Stimulated activated CD8-positive, alpha-beta memory T cell treated with anti-CD3 and anti-CD28 coated beads, Interleukin-12 subunit alpha, Interleukin-12 subunit beta, amount 100 ng/mL, for 1 hour (primary cell): ENCODE data around the gene FBXO39.
A peak's percentile ranks its signal among the peaks of the same experiment; 100 is the strongest.
"Not testable (repeated sequence)": the region's sequence is repeated elsewhere in the genome, so short reads cannot be mapped to it uniquely, and the experiment has no call there.

Experiments used
- DNase-seq: peaks from one replicate; pipeline ENCODE4 v3.0.0-alpha.2; 2020; ENCODE audit warnings: low read depth

Gene FBXO39

DNA sequence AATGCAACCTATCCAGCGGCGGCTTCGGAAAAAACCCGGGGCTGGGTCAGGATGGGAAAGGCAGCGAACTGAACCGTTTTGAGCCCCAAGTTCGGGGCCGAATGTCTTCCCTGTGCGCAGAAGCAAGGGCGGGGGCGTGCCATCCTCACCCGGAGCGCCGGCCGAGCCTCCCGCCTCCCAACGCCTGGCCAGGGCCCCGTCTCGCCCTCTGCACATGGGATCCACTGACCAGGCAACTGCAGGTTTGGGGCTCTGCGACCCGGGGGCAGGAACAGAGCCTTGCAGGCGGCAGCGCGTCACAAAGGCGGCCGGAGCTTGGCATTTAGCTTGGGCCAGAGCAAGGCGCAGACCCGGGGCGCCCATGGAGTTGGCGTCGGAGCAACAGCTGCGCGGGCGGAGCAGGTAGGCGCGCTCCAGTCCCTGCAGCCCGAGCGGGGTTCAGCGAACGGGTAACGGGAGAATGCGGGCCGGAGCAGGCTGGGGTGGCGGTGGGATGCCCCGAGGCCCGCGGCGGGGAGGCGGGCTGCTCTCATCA, at the start of gene FBXO39:
Gene FBXO39 (plus strand): TSS at position 345 of the 535 bp plus-strand sequence. CDS start 3,654 bp downstream, outside the sequence.
- no peak for DNase-seq

DNA sequence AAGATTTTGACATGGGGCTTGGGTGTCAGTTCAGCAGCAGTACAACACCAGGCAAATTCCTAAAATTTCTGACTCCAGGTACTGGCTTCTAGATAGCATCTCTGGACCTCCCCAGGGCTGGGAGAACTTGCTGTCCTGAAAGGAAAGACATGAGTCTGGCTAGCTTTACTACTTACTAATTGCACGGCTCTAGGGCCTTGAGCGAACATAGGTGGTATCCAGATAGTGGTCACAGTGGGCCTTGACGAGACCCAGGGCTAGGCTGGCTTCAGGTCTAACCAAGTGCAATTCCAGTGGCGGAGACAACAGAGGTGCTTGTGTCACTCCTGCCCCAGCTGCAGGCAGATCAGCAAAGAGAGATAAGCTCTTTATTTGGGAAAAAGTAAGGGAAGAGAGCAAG, 46.5 kb upstream of the FBXO39 start:
- DNase-seq: no peak

DNA sequence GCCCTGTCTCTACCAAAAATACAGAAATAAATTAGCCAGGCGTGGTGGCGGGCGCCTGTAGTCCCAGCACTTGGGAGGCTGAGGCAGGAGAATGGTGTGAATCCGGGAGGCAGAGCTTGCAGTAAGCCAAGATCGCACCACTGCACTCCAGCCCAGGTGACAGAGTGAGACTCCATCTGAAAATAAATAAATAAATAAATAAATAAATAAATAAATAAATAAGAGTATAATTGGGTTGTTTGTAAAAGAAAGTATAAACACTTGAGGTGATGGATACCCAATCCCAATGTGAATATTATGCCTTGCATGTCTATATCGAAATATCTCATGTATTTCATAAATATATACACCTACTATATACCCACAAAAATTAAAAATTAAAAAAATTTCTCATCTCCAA, 29.4 kb upstream of the FBXO39 start:
- not testable (repeated sequence) for DNase-seq

DNA sequence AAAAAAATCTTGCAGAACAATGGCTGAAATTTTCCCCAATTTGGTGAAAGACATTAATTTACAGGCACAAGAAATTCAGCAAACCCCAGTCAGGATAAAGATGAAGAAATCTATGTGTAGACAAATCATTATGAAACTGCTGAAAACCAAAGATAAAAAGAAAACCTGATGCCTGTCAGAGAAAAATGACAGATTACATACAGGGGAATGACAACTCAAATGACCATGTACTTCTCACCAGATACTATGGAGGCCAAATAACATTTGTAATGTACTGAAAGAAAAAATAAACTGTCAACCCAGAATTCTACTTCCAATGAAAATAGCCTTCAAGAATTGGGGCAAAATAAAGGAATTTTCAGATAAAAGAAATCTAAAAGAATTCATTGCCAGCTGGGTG, 27.4 kb upstream of the FBXO39 start:
- DNase-seq: no peak

DNA sequence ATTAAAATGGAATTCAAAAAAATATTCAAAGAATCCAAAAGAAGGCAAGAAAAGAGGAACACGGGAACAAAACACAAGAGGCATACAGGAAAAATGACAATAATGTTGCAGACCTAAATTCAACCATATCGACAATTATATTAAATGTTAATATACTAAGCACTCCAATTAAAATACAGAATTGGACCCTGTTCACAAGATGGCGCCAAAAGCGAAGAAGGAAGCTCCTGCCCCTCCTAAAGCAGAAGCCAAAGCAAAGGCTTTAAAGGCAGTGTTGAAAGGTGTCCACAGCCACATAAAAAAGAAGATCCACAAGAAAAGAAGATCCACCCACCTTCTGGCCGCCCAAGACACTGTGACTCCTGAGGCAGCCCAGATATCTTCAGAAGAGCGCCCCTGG, 26.5 kb upstream of the FBXO39 start:
- DNase-seq: no peak

DNA sequence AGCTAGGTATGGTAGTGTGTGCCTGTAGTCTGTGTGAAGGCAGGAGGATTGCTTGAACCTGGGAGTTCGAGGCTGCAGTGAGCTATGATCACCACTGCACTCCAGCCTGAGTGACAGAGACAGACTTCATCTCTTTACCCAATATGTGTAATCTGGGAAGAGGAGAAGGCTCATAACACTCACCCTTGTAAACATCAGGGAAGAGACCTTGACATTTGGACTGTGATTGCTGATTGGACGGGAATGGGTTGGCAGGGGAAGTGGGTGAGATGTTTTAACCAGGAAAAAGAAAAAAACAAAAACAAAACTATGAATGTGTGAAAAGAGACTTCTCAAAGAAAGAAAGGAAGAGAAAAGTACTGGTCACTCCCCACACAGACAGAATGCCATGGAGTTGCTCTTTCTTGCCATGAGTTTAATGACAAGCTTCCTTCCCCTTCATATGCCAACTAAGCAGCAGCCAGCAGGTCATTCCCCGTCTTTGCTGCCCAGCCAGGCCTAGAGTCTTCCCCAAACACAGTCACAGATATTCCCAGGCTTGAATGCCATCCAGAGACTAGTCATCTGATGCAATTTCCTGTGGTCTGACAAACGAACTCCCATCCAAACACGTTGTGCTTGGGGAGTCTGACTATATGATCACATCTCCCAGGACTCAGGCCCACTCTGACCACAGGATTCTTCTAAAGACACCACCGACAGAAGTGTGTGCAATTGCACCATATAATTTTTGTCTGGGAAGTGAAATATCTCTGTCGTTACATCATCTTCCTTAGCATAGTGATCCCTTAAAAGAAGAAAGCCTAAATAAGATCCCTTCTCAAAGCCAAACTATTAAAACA, 23.7 kb upstream of the FBXO39 start:
- no peak for DNase-seq

DNA sequence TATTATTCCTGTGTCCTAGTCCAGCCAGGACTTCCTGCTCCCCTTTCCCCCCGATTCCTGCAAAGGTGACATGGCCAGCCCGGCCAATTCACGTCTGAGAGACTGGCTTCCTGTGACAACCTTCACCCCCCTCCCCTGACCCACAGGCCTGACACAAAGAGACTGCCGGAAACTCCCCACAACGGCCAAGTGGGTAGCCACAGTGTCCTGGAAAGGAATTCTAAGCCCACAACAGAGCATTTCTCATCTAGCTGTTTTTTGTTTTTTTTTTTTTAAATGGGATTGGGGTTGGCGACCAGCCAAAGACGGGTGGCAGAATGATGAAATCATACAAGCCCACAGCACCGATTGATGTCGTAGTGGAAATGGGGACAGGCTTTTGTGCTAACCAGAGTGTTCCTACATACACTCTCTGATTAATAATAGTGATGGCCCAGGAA, 23.0 kb upstream of the FBXO39 start:
- DNase-seq: peak; percentile 59

DNA sequence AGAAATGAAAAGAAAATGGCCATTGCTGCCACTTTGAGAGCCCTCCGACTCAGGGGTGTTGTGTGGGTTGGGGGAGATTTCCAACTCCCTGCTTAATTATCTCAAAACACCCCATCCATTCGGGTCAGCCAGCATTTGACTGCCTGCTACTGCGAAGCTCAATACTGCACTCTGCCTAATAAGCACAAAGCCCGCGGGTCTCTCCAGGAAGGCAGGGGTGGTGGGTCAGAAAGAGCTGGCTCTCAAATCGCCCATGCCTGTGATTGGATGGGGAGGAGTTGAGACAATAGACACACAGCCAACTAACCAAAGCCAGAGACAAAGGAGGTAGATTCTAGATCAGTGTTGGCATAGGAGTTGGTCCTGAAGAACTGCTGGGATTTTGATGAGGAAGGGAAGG, 22.5 kb upstream of the FBXO39 start:
- DNase-seq: no peak

DNA sequence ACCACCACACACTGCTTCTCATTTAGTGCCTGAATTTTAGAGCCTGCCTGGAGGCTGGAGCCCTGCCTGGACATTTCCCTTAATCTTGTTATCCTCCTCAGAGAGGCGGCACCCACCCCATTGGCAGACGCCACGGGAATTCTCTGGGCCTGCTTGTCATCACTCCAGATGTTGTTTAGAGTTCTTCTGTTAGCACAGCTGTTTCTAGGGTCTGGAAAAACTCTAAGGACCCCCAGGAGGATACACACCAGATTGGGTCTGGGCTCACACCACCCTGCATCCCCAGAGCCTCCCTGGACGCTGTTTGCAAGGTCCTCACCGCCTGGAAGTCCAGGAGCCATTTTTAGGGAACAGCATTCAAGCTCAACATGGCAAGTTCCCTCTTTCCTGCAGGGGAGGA, 20.7 kb upstream of the FBXO39 start:
- no peak for DNase-seq

DNA sequence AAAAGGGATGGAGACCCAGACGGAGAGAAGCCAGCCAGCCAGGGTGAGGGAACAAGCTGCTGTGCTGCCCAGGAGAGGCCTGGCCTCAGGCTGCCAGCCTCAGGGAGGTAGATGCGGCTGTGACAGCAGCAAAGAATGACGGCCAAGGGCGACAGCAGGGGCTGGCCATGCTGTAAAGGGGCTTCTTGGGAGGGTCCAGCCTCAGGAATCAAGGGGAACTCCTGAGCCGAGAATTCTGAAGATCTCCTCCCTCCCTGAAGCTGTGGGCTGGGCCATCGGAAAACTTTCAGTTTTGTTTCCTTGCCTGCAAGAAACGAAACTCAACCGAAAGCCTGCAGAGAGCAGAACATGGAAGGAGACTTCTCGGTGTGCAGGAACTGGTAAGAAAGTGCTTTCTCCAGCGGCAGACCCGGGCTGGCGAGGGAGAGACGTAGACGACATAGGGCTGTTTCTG, 20.3 kb upstream of the FBXO39 start, which contains the start of gene XAF1:
Gene XAF1 (plus strand): TSS at position 316 of the 454 bp plus-strand sequence. CDS start 33 bp downstream, at position 349.
- peak; percentile 61 for DNase-seq

DNA sequence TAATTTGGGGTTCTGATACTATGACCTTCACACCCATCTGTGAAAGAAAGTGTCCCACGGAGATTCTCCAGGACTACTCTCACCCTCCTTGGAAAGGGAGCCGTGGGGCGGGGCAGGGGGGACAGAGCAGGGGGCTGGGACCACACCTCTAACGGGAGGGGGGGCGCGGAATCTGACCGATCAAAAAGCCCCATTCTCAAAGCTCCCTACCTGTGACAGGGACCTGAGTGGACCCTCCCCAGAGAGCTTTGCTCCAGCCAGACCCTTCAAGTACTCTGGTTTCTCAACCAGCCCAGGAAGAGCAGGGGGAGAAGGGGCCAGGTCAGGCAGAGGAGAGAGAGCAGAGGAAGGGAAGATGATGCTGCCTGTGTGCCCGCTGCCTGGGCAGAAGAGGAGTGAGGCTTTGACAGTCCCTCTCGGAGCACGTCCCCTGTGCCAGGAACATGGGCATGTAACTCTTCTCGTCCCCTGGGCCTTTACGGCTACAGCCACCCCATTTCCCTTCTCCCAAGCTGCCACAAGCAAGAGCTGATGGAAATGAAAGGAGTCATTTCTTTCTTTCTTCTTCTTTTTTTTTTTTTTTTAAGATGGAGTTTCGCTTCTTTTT, 19.5 kb upstream of the FBXO39 start:
- DNase-seq: no peak

DNA sequence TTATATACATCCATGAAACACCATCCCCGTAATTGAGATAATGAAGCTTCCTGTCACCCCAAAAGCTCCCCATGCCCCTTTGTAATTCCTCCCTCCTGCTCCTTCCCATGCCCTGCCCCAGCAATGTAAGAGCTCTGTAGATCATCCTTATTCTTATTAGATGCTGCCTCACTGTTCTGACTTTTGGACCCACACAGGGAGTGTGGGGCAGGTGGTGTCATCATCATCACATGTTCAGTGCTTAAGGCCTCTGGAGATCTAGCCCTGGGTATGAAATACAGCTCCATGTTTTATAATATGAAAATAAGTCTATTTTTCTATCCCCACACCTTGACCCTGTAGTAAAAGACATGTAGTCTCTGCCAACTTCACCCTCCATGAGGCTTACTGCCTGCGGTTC, 18.3 kb upstream of the FBXO39 start:
- DNase-seq: no peak

DNA sequence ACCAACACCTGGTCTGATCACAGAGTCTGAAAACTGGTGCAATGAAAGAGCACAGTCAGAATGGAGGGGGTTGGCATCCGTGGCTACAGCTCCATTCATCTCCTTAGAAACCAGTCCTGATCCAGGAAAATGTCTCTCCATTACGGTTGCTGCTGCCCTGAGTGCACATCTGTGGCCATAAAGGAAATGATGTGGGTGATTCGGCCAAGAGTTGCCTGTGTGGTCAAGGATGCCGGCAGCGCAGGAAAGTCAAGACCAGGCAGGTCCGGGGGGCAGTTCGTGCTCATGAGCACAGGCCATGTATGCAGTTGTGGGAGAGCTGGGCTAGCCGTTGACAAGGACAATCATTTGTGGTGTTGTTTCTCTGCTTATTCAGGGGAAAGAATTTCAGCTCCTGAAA, 14.2 kb upstream of the FBXO39 start:
- DNase-seq: no peak

DNA sequence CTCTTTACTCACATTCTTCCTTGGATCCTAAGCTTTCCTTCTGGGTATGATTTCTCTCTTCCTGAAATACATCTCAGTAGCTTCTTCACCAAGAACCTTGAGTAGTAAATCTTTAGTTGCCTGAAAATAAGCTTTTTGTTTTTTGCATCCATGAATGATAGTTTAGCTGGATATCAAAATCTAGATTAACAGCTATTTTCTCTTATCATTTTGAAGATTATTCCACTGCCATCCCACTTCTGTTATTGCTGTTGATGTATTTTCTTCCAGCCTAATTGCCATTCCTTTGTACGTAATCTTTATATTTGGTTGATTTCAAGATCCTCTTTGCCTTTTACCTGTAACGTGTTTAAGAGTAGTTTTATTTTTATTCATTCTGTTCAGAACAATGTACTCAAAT, 7.6 kb upstream of the FBXO39 start:
- DNase-seq: no peak

DNA sequence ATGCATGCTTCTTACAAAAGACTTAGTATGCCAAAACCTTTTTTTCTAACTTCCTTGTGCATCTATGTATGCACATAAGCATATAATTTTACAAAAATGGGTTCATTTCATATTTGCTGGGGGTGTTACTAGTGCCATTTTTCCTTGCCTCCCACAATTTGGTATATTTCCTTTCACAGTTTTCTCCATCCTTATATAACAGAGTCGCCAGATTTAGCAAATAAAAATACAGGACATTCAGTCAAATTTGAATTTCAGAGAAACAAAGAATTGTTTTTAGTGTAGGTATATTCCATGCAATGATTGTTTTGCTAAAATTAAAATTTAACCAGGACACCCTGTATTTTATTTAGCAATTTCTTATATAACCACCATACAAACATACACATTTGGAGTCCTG, 4.0 kb upstream of the FBXO39 start:
- DNase-seq: no peak

DNA sequence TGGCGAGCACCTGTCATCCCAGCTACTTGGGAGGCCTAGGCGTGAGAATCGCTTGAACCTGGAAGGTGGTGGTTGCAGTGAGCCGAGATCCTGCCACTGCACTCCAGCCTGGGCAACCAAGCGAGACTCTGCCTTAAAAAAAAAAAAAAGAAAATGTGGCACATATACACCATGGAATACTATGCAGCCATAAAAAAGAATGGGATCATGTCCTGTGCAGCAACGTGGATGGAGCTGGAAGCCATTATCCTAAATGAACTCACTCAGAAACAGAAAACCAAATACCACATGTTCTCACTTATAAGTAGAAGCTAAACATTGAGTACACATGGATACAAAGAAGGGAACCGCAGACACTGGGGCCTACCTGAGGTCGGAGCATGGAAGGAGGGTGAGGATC, 1.1 kb upstream of the FBXO39 start:
- DNase-seq: not testable (repeated sequence)

DNA sequence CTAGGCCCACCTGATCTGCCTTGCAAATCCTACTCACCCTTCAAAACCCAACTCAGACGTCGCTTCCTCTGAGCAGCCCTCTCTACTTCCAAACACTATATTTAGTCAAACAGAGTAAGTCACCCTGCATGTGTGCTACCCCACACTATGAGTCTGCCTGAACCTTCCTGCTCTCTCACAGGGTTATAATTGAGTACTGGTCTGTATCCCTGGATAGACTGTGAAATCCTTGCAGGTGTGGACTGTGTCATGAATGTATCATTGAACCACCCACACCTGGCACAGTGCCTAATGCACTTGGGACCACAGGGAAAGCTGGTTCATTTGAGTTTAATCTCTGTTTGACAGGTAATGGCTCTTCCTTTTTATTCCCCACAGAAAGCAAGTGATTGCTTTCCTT, 3.4 kb downstream of the FBXO39 start:
- no peak for DNase-seq

DNA sequence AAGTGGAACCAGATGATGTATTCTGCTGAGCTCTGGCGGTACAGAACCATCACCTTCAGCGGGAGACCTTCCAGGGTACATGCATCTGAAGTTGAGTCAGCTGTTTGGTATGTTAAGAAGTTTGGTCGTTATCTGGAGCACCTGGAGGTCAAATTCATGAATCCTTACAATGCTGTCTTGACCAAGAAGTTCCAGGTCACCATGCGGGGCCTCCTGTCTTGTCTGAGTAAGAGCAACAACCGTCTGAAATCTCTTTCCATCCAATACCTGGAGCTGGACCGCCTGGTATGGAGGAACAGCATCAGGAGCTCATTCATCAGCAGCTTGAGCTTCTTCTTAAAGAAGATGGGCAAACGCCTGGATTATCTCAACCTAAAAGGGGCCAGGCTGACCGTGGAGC, 4.0 kb downstream of the FBXO39 start:
- no peak for DNase-seq

DNA sequence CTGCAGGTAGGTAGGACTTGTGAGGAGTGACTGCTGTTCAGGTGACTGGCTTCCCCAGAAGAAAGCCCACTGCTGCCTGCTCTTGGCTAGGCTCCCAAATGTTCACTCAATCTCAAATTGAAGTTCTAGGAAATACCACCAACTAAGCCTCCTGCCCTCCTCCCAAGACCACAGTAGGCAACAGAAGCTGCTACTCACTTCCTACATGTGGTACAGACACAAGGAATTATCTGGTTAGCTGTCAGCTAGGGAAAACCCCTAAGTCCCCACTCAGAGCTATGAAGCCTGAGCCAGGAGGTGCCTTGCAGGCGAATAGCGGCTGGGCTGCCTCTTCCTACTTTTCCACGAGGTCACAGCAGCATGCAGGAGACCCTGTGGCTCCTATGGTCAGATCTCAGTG, 4.9 kb downstream of the FBXO39 start:
- no peak for DNase-seq

DNA sequence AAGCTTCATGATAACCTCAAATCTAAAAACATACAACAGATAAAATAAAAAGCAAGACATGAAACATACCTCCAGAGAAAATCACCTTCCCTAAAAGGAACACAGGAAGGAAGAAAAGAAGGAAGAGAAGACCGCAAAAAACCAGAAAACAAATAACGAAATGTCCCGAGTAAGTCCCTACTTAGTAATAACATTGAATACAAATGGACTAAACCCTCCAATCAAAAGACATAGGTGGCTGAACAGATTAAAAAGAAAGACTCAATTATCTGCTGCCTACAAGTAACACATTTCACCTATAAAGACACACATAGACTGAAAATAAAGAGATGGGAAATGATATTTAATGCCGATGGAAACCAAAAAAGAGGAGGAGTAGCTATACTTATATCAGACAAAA, 6.2 kb downstream of the FBXO39 start:
- no peak for DNase-seq

DNA sequence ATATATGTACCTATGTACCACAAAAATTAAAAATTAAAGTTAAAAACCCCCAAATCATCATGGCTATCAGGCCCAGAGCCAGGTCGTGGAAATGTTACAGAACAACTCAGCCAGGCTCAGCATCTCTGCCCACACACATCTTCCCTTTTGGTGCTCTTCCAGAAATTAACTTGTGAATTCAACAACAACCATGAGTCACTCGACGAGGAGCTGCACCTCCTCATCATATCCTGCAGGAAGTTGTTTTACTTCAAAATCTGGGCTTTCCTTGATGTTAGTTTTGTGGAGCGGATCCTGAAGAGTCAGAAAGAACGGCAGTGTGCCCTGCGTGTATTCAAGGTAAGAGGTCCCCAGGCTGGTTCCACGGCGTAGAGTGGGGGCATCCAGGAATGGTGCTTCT, 10.6 kb downstream of the FBXO39 start:
- DNase-seq: no peak

DNA sequence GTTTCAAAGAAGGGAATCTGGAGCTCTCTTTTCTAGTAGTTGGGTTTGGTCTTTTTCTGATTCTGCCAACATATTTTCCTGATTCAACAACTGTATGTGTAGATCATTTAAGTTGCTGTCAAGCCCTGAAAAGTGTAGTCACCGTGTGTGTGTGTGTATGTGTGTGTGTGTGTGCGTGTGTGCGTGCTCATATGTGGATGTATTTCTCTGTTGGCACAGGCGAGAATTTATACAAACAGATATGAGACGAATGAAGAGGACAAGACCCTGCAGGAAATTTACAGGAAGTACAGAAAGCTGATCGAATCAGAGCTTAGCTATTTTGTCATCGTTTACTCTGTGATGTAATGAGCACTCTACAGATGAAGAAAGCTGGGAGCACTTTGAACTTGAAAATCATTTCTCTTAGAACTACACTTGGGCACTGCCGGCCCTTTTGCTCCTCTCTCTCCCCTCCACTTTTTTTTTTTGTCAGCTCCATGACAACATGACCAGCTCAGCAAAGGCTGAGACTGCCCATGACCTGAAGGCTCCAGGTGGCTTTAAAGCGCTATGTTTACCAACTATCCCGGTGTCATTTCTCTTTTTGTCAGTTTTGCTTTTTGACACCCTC, 11.2 kb downstream of the FBXO39 start:
- no peak for DNase-seq

DNA sequence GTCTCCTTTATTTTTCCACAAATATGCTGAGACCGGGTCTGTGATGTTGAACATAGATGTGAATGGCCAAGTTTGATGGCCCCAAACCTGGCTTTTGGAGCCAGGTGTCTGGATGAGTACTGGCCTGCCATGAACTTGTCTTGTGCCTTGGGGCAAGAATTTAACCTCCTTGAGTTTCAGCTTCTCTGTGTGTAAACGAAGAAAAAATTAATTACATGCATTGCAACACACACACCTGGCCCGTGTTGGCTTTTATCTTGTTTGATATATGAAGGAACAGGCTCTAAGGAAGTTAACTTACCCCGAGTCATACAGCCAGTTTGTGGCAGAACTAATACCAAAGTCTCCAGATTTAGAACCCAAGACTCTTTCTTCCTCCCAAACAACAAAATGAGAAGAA, 13.1 kb downstream of the FBXO39 start:
- no peak for DNase-seq
